GM12874 (cell line): ENCODE data around the gene IPO5.

ENCODE experiments used
- TF ChIP-seq, protein P1 (sequence below): IDR thresholded peaks from 2 replicates; pipeline ENCODE4 v1.5.1; 2011; ENCODE audit warnings: low read depth, mild to moderate bottlenecking, control low read depth, low read length, moderate library complexity; ENCODE audit not compliant: insufficient read depth

The IPO5 gene

DNA sequence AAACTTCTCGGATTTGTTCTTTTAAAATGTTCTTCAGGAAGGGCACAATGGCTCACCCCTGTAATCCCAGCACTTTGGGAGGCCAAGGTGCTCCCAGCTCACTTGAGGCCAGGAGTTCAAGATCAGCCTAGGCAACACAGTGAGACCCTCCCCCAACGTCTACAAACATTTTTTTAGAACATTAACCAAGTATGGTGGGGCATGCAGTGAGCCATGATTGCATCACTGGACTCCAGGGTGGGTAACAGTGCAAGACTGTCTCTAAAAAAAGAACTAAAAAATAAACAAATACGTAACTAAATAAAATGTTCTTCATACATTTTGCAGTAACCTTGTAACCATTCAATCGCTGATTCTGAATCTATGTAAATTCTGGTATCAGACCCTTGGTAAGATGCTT lies 2.1 kb upstream of the IPO5 start:
- TF ChIP-seq, protein P1, sequence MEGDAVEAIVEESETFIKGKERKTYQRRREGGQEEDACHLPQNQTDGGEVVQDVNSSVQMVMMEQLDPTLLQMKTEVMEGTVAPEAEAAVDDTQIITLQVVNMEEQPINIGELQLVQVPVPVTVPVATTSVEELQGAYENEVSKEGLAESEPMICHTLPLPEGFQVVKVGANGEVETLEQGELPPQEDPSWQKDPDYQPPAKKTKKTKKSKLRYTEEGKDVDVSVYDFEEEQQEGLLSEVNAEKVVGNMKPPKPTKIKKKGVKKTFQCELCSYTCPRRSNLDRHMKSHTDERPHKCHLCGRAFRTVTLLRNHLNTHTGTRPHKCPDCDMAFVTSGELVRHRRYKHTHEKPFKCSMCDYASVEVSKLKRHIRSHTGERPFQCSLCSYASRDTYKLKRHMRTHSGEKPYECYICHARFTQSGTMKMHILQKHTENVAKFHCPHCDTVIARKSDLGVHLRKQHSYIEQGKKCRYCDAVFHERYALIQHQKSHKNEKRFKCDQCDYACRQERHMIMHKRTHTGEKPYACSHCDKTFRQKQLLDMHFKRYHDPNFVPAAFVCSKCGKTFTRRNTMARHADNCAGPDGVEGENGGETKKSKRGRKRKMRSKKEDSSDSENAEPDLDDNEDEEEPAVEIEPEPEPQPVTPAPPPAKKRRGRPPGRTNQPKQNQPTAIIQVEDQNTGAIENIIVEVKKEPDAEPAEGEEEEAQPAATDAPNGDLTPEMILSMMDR, result no peak

DNA sequence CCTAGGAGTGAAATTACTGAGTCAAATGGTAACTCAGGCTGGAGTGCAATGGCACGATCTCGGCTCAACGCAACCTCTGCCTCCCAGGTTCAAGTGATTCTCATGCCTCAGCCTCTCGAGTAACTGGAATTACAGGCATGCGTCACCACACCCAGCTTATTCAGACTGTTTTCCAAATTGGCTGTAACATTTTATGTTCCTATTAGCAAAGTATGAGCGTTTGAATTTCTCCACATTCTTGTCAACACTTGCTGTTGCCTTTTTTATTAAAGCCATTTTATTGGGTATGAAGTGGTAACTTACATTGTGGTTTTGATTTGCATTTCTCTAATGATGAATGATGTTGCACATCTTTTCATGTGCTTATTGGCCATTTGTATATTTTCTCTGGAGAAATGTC lies 7.9 kb downstream of the IPO5 start:
- TF ChIP-seq, protein P1, result no peak

DNA sequence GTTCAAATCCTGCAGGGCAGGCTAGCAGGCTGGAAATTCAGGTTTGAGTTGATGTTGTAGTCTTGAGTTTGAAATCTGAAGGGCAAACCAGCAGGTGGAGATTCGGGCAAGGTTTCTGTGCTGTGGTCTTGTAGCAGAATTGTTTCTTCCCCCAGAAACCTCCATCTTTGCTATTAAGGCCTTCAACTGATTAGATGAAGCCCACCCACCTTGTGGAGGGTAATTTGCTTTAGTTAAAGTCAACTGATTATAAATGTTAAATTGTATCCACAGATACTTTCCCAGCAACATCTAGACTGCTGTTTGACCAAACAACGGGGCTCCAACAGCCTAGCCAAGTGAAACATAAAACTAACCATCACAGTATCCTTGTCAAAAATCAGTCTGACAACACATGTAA lies 9.4 kb downstream of the IPO5 start:
- TF ChIP-seq, protein P1, result no peak

DNA sequence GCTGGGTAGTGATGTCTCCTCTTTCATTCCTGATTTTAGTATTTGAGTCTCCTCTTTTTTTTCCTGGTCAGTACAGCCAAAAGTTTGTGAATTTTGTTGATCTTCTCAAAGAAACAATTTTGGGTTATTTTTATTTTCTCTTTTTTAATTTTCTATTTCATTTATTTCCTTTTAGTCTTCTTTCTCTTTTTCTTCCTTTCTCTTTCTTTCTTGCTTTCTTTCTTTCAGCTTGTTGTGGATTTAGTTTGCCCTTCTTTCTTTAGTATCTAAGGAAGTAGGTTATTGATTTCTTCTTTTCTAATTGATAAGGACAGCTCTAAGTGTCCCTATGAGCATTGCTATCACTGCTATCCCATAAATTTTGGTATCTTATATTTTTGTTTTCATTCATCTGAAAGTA lies 13.8 kb downstream of the IPO5 start:
- TF ChIP-seq, protein P1, result no peak

DNA sequence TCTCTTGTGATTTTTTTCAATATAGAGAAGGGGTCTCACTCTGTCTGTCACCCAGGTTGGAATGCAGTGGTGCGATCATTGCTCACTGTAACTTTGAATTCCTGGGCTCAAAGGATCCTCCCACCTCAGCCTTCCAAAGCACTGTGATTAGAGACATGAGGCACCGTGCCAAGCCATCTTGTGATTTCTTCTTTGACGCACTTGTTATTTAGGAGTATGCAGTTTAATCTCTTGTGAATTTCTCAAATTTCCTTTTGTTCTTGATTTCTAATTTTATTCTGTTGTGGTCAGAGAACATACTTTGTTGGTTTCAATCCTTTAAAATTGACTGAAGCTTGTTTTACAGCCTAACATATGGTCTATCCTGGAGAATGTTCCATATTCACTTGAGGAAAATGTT lies 14.5 kb downstream of the IPO5 start:
- TF ChIP-seq, protein P1, result no peak

DNA sequence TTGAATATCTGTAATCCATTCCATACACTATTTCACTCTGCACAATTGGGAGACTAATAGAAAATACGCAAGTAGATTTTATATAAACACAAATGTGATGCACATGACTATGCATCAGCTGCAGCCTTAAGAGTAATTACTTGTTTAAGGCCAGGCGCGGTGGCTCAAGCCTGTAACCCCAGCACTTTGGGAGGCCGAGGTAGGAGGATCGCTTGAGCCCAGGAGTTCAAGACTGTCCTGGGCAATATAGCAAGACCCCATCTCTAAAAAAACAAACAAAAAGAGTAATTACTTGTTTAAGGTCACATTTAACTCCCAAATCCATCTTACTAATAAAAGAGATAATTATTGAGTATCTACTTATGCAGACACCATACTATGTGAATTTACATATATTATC lies 18.0 kb downstream of the IPO5 start:
- TF ChIP-seq, protein P1, result no peak

DNA sequence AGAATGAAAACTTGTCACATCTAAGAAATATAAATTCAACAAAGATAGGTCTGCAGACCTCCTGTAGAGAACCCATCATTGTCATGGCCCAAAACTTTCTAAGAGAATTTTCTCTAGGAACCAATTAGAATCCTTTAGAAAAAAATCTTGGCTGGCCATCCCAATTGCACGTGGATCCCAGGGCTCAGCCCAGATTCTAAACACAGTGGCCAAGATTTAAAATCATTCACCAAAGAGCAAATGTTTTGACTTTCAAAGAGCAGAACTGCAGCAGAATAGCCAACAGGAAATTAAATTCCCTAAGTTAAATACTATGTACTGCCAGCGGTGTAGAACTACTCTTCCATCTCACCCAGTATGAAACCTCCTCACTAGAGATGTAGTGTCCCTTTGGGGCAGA lies 21.3 kb downstream of the IPO5 start:
- TF ChIP-seq, protein P1, result no peak

DNA sequence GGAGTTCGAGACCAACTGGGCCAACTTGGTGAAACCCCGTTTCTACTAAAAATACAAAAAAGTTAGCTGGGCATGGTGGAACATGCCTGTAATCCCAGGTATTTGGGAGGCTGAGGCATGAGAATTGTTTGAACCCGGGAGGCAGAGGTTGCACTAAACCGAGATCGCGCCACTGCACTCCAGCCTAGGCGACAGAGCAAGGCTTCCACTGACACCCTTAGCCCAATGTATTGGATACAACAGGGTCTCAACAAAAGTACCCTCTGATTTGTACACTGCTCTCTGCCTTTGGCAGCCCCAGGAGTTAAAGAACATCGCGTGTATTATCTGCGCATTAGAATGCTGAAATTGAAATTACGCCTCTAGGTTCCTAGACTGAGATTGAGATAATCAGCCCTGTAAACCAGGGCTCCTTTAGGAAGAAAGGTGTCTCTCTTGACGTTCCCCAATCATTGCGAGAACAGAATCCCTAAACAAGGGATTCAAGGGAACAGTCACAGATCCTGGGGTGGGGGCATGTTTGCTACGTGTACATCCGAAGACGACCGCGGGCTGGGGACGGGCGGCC lies 21.9 kb downstream of the IPO5 start:
- TF ChIP-seq, protein P1, result no peak
